Measurements from ENCODE around the gene FHIT. TPM values are rescaled to one million over a fixed set of nuclear protein-coding genes. Genes with fewer than 3 reads are reported as not detected.

The FHIT gene
- total and polyA plus RNA-seq, 10 of the 15 experiments (the other 5 are each of a cell fraction or from before 2014, with no cell fraction given) = 4.2 to 14.9 (median 9.4) TPM

DNA sequence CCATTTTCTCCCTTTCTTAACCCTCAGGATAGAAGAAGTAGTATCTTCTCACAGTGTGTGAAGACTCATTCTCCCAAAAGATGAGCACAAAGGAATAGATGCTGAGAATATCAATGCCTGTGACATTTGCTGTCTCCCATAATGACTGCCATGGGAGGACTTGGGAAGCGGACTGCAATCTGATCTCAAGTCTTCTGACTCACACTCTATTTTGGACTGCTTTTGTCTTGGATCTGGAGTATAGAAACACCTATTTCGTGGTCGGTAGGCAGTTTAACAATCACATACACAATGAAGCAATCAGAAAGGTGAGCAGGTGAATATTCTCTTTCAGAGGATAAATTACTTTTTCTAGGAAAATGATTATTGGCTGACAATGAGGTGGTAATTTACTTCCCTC, 852.0 kb downstream of the FHIT start:
- TF ChIP-seq PML (IDR thresholded peaks at IDR 0.05; ENCODE audit: low read length) (no peak), STAT3 (IDR thresholded peaks at IDR 0.05; ENCODE audit: low read depth, low read length) (no peak), GATAD2B (conservative IDR thresholded peaks at IDR 0.05; ENCODE audit: low read depth) (no peak), IRF4 (IDR thresholded peaks at IDR 0.05; ENCODE audit: low read depth, low read length) (no peak), CHD1 (IDR thresholded peaks at IDR 0.05; ENCODE audit: low read depth, low read length) (no peak), ZBED1 (IDR thresholded peaks at IDR 0.05; ENCODE audit: borderline replicate concordance) (no peak), RAD51 (IDR thresholded peaks at IDR 0.05) (no peak), NFXL1 (IDR thresholded peaks at IDR 0.05; ENCODE audit: borderline replicate concordance) (no peak), JUND (IDR thresholded peaks at IDR 0.05; ENCODE audit: low read depth, low read length) (no peak), HDGF (IDR thresholded peaks at IDR 0.05) (no peak), RELA (IDR thresholded peaks at IDR 0.05; ENCODE audit: borderline replicate concordance, partially characterized antibody) (no peak), NR2F1 (conservative IDR thresholded peaks at IDR 0.05) (no peak), ZNF207 (IDR thresholded peaks at IDR 0.05; ENCODE audit: borderline replicate concordance) (no peak), EZH2 (IDR thresholded peaks at IDR 0.05; ENCODE audit: borderline replicate concordance, control insufficient read depth, low read depth, low read length) (no peak)
- TF ChIP-seq, protein P1, sequence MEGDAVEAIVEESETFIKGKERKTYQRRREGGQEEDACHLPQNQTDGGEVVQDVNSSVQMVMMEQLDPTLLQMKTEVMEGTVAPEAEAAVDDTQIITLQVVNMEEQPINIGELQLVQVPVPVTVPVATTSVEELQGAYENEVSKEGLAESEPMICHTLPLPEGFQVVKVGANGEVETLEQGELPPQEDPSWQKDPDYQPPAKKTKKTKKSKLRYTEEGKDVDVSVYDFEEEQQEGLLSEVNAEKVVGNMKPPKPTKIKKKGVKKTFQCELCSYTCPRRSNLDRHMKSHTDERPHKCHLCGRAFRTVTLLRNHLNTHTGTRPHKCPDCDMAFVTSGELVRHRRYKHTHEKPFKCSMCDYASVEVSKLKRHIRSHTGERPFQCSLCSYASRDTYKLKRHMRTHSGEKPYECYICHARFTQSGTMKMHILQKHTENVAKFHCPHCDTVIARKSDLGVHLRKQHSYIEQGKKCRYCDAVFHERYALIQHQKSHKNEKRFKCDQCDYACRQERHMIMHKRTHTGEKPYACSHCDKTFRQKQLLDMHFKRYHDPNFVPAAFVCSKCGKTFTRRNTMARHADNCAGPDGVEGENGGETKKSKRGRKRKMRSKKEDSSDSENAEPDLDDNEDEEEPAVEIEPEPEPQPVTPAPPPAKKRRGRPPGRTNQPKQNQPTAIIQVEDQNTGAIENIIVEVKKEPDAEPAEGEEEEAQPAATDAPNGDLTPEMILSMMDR (IDR thresholded peaks at IDR 0.05 in 2 of 3, conservative IDR thresholded peaks at IDR 0.05 in 1 of 3; ENCODE audit: control insufficient read depth in 2 of 3, extremely low read depth in 1 of 3, insufficient read depth in 1 of 3, low read depth in 3 of 3, low read length in 3 of 3) = no peak
- TF ChIP-seq, protein P2, sequence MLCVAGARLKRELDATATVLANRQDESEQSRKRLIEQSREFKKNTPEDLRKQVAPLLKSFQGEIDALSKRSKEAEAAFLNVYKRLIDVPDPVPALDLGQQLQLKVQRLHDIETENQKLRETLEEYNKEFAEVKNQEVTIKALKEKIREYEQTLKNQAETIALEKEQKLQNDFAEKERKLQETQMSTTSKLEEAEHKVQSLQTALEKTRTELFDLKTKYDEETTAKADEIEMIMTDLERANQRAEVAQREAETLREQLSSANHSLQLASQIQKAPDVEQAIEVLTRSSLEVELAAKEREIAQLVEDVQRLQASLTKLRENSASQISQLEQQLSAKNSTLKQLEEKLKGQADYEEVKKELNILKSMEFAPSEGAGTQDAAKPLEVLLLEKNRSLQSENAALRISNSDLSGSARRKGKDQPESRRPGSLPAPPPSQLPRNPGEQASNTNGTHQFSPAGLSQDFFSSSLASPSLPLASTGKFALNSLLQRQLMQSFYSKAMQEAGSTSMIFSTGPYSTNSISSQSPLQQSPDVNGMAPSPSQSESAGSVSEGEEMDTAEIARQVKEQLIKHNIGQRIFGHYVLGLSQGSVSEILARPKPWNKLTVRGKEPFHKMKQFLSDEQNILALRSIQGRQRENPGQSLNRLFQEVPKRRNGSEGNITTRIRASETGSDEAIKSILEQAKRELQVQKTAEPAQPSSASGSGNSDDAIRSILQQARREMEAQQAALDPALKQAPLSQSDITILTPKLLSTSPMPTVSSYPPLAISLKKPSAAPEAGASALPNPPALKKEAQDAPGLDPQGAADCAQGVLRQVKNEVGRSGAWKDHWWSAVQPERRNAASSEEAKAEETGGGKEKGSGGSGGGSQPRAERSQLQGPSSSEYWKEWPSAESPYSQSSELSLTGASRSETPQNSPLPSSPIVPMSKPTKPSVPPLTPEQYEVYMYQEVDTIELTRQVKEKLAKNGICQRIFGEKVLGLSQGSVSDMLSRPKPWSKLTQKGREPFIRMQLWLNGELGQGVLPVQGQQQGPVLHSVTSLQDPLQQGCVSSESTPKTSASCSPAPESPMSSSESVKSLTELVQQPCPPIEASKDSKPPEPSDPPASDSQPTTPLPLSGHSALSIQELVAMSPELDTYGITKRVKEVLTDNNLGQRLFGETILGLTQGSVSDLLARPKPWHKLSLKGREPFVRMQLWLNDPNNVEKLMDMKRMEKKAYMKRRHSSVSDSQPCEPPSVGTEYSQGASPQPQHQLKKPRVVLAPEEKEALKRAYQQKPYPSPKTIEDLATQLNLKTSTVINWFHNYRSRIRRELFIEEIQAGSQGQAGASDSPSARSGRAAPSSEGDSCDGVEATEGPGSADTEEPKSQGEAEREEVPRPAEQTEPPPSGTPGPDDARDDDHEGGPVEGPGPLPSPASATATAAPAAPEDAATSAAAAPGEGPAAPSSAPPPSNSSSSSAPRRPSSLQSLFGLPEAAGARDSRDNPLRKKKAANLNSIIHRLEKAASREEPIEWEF (IDR thresholded peaks at IDR 0.05; ENCODE audit: insufficient replicate concordance, low read depth, low read length) = no peak
- SMC1A ChIA-PET (ENCODE audit: uncharacterized antibody, unreplicated experiment) = no interaction called here
- H3K36me3 ChIP-seq (ENCODE audit: control insufficient read depth in 2 of 2, insufficient read depth in 2 of 2, low read length in 1 of 2) = no peaks in the 10 kb centered on the region
- CTCF ChIA-PET = no interaction called here
- intact Hi-C loops (cut with micrococcal nuclease; ENCODE audit: unreplicated experiment) = no loop called here
- BruUV-seq (replicated peaks) = no TSS peak
- no peak overlapping the region for H3K27ac ChIP-seq (ENCODE audit: control insufficient read depth, insufficient read depth)
- ATAC-seq (no peak), DNase-seq (ENCODE audit: low read depth, low spot score) (no peak), FAIRE-seq (no peak)
- H3K27me3 ChIP-seq (replicated peaks in 1 of 2; ENCODE audit: control insufficient read depth in 2 of 2, insufficient read depth in 2 of 2, low read length in 1 of 2) = no peaks in the 10 kb centered on the region
- RAD21 ChIA-PET (ENCODE audit: unreplicated experiment) = no interaction called here
- no peak overlapping the region for H3K9ac ChIP-seq (ENCODE audit: control insufficient read depth, insufficient read depth, low read length)
- no peaks in the 10 kb centered on the region for H3K9me3 ChIP-seq (replicated peaks; ENCODE audit: control insufficient read depth, insufficient read depth, low read length)
- in situ Hi-C loops (cut with MboI) = no loop called here
- no peak overlapping the region for H2AFZ ChIP-seq (ENCODE audit: control insufficient read depth, low read depth, low read length)
- WGBS (ENCODE audit: insufficient coverage, insufficient replicate concordance, low lambda C conversion rate, missing lambda C conversion rate) = 14% methylated on average over 3 of the region's 3 CpGs
- no peaks in the 10 kb centered on the region for H3K4me1 ChIP-seq (ENCODE audit: control insufficient read depth, insufficient read depth, low read length)
- no peaks in the 10 kb centered on the region for H3K79me2 ChIP-seq (ENCODE audit: control insufficient read depth, insufficient read depth, low read length)
- no peaks in the 10 kb centered on the region for H4K20me1 ChIP-seq (ENCODE audit: control insufficient read depth, insufficient read depth)
- POLR2A ChIA-PET = no interaction called here
- H3K4me2 ChIP-seq (ENCODE audit: control insufficient read depth, insufficient read depth) = no peak overlapping the region
- no peak overlapping the region for H3K4me3 ChIP-seq
